Measurements from ENCODE around the gene ZNF264.
"Not testable (repeated sequence)": the region's sequence is repeated elsewhere in the genome, so short reads cannot be mapped to it uniquely, and the experiment has no call there.

The ZNF264 gene

GRCh38 chr19:57241176-57241575 lies 49.9 kb downstream of the ZNF264 start:
- H3K4me3 ChIP-seq (ENCODE audit: low read depth, low read length): peak overlapping the region; percentile 99
- TF ChIP-seq CTCF (IDR thresholded peaks at IDR 0.05; ENCODE audit: low read depth, low read length): no peak
- peak; percentile 24 for DNase-seq (ENCODE audit: low read depth, low spot score)
- in situ Hi-C loops (cut with HindIII; ENCODE audit: low sequenced_read_pairs): no loop called here

- in situ Hi-C loops (cut with HindIII; ENCODE audit: low sequenced_read_pairs): no loop called here
- no peak for TF ChIP-seq CTCF (IDR thresholded peaks at IDR 0.05; ENCODE audit: low read depth, low read length)
- H3K4me3 ChIP-seq (ENCODE audit: low read depth, low read length): no peak overlapping the region
- no peak for DNase-seq (ENCODE audit: low read depth, low spot score)
These were observed 51.5 kb downstream of the ZNF264 start for GRCh38 chr19:57242821-57243220.

- TF ChIP-seq CTCF (IDR thresholded peaks at IDR 0.05; ENCODE audit: low read depth, low read length): no peak
- DNase-seq (ENCODE audit: low read depth, low spot score): no peak
- in situ Hi-C loops (cut with HindIII; ENCODE audit: low sequenced_read_pairs): no loop called here
- no peak overlapping the region for H3K4me3 ChIP-seq (ENCODE audit: low read depth, low read length)
These were observed 53.2 kb downstream of the ZNF264 start for GRCh38 chr19:57244513-57244912.

- no peak overlapping the region for H3K4me3 ChIP-seq (ENCODE audit: low read depth, low read length)
- TF ChIP-seq CTCF (IDR thresholded peaks at IDR 0.05; ENCODE audit: low read depth, low read length): no peak
- in situ Hi-C loops (cut with HindIII; ENCODE audit: low sequenced_read_pairs): no loop called here
- DNase-seq (ENCODE audit: low read depth, low spot score): no peak
These were observed 53.8 kb downstream of the ZNF264 start for GRCh38 chr19:57245066-57245465.

GRCh38 chr19:57245959-57246358 lies 54.7 kb downstream of the ZNF264 start:
- no peak for DNase-seq (ENCODE audit: low read depth, low spot score)
- in situ Hi-C loops (cut with HindIII; ENCODE audit: low sequenced_read_pairs): no loop called here
- TF ChIP-seq CTCF (IDR thresholded peaks at IDR 0.05; ENCODE audit: low read depth, low read length): no peak
- H3K4me3 ChIP-seq (ENCODE audit: low read depth, low read length): no peak overlapping the region

- no peak for DNase-seq (ENCODE audit: low read depth, low spot score)
- TF ChIP-seq CTCF (IDR thresholded peaks at IDR 0.05; ENCODE audit: low read depth, low read length): no peak
- no peak overlapping the region for H3K4me3 ChIP-seq (ENCODE audit: low read depth, low read length)
- in situ Hi-C loops (cut with HindIII; ENCODE audit: low sequenced_read_pairs): no loop called here
These were observed 57.3 kb downstream of the ZNF264 start for GRCh38 chr19:57248646-57249045.

GRCh38 chr19:57249329-57249728 lies 58.0 kb downstream of the ZNF264 start:
- in situ Hi-C loops (cut with HindIII; ENCODE audit: low sequenced_read_pairs): no loop called here
- TF ChIP-seq CTCF (IDR thresholded peaks at IDR 0.05; ENCODE audit: low read depth, low read length): no peak
- no peak for DNase-seq (ENCODE audit: low read depth, low spot score)
- no peak overlapping the region for H3K4me3 ChIP-seq (ENCODE audit: low read depth, low read length)

- in situ Hi-C loops (cut with HindIII; ENCODE audit: low sequenced_read_pairs): not testable (repeated sequence)
- DNase-seq (ENCODE audit: low read depth, low spot score): peak; percentile 5
These were observed 62.5 kb downstream of the ZNF264 start for GRCh38 chr19:57253767-57254166.

More at GRCh38 chr19:57253767-57254166, 62.5 kb downstream of the ZNF264 start:
- not testable (repeated sequence) for H3K4me3 ChIP-seq (ENCODE audit: low read depth, low read length)
